Upper lobe of left lung (tissue), 4 donors: ENCODE measurements around the gene TMEM218.

Experiments
- CTCF ChIP-seq, 6 experiments: fragments of 450-650 bp in 4 of 6; fragments of 200-600 bp in 2 of 6; sonication (generic) in 2 of 6; IDR thresholded peaks; one replicate each; pipeline ENCODE4 v1.5.1; 2016 to 2019; ENCODE audit warnings: antibody characterized with exemption in 6 of 6
- POLR2A ChIP-seq, 4 donors: fragments of 450-650 bp; IDR thresholded peaks; one replicate each; pipeline ENCODE4 v1.5.1; 2016 to 2017; ENCODE audit warnings: antibody characterized with exemption in 4 of 4, mild to moderate bottlenecking in 2 of 4
- POLR2AphosphoS5 ChIP-seq, 2 donors: sonication (generic); formaldehyde crosslinking; IDR thresholded peaks; one replicate each; pipeline ENCODE4 v1.5.1; 2017; ENCODE audit warnings: antibody characterized with exemption in 2 of 2

GRCh38 chr11:125074511-125075241, 36.8 kb downstream of the TMEM218 start:
- TF ChIP-seq CTCF (IDR thresholded peaks at IDR 0.05): no peak
- no peak for TF ChIP-seq POLR2AphosphoS5 (IDR thresholded peaks at IDR 0.05)
- no peak for TF ChIP-seq POLR2A (IDR thresholded peaks at IDR 0.05)
